ENCODE measurements around the gene CASP14.
A peak's percentile ranks its signal among the peaks of the same experiment; 100 is the strongest.
"Not testable (repeated sequence)": the region's sequence is repeated elsewhere in the genome, so short reads cannot be mapped to it uniquely, and the experiment has no call there.

The CASP14 gene

GRCh38 chr19:15048885-15049541, at the start of gene CASP14:
CASP14 (plus strand) TSS chr19:15049480; CDS start chr19:15052252, 2,772 bp downstream.
- no peak for DNase-seq
- in situ Hi-C loops (cut with MboI; ENCODE audit: low pct_unique_long_range_greater_than_20kb, low sequenced_read_pairs): no loop called here

DNA sequence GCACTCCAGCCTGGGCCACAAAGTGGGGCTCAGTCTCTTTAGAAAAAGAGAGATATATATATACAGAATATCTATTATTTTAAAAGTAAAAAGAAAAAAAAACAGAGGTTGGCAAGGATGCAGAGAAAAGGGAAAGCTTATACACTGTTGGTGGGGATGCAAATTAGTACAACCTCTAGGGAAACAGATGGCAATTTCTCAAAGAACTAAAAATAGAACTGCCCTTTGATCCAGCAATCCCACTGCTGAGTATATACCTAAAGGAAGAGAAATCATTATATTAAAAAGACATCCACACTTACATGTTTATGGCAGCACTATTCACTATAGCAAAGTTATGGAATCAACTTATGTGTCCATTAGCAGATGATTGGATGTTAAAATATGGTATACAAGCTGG, 41.0 kb upstream of the CASP14 start:
- in situ Hi-C loops (cut with MboI; ENCODE audit: low pct_unique_long_range_greater_than_20kb, low sequenced_read_pairs): no loop called here
- no peak for DNase-seq

DNA sequence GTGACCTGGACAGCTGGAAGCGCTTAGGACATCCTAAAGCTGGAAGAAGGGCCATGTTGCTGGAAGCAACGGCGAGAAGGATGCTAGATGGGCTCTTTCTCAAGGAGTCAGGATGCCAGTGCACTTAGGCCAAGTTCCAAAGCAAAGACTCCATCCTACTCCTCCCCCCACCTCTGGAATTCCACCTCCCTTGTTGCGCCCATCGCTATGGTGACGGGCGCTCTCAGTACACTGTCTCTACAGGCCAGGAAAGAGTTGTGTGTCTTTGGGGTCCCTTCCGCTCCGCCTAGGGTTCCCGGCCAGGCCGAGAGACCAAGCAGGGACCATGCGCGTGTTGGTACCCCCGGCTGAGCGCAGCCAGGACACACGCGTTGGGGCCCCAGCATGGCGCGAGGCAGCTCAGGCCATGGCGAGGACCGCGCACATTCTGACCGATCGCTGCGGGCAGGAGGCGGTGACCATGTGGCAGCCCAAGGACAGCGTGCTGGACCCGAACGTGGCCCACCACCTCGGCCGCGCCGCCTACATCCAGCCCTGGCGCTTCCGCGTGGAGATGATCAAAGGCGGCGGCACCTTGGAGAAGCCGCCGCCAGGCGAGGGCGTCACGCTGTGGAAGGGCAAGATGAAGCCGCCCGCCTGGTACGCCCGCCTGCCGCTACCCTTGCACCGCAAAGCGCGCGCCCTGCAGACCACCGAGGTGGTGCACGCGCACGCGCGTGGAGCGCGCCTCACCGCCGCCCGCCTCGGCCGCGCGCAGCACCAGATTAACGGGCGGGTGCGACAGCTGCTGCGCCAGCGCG, 38.6 kb upstream of the CASP14 start:
- DNase-seq: no peak
- in situ Hi-C loops (cut with MboI; ENCODE audit: low pct_unique_long_range_greater_than_20kb, low sequenced_read_pairs): no loop called here

DNA sequence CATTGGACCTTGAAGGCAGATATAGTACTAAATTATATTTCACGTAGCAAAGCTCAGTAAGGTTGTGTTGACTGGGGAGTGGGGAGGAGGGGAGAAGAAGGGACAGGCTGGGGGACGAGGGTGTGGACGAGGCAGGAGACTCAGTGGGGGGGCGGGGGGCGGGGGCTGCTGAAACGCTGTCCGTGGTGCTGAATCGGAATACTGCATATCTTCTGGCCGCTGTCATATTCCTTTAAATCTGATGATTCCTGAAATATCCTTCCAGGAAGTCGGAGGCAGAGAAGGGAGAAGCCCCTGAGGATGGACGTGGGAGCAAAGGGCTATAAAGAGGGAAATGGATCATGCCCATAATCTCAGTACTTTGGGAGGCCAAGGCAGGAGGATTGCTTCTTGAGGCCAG, 34.7 kb upstream of the CASP14 start:
- in situ Hi-C loops (cut with MboI; ENCODE audit: low pct_unique_long_range_greater_than_20kb, low sequenced_read_pairs): no loop called here
- peak; percentile 9 for DNase-seq

GRCh38 chr19:15015946-15016542, 33.2 kb upstream of the CASP14 start:
- DNase-seq: peak; percentile 12
- in situ Hi-C loops (cut with MboI; ENCODE audit: low pct_unique_long_range_greater_than_20kb, low sequenced_read_pairs): no loop called here

DNA sequence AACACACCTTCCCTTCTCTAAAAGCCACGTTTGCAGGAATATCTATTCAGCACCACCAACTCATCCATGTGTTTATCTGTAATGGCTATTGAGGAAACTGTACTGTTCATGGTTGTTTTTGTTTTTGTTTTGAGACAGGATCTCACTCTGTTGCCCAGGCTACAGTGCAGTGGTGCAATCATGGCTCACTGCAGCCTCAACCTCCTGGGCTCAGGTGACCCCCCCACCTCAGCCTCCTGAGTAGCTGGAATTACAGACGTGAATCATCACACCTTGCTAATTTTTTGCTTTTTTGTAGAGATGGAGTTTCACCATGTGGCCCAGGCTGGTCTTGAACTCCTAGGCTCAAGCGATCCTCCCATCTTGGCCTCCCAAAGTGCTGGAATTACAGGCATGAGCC, 30.4 kb upstream of the CASP14 start:
- DNase-seq; in situ Hi-C loops (cut with MboI; ENCODE audit: low pct_unique_long_range_greater_than_20kb, low sequenced_read_pairs): not testable (repeated sequence)

DNA sequence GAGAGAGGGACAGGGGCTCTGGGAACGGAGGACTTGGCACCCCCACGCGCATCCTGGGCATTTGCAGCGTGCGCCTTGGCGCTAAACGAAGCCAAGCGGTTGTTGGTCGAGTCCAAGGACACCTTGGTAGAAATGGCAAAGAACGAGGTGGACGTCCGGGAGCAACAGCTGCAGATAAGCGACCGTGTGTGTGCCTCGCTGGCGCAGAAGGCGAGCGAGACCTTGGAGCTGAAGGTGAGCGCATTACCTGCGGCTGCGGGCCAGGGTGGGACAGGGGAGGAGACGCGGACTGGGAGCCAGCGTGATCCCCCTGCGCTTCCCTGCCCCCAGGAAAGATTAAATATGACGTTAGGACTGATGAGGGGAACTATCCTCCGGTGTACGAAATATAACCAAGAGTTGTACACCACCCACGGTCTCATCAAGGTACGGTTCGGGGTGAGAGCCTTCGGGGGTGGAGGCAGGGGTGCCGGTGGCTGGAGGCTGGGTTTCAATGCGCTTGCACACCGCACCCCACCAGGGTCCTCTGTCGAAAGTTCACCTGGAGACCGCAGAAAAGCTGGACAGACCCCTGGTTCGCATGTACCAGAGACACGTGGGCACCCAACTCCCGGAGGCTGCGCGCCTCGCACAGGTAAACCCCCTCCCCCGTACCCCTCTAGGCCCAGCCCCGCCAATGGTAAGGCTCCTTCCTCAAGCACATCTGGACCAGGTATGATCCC, 27.8 kb upstream of the CASP14 start:
- in situ Hi-C loops (cut with MboI; ENCODE audit: low pct_unique_long_range_greater_than_20kb, low sequenced_read_pairs): no loop called here

GRCh38 chr19:15022752-15023151, 26.5 kb upstream of the CASP14 start:
- in situ Hi-C loops (cut with MboI; ENCODE audit: low pct_unique_long_range_greater_than_20kb, low sequenced_read_pairs): no loop called here
- no peak for DNase-seq

More for the DNA sequence above, 27.8 kb upstream of the CASP14 start:
- DNase-seq: no peak

DNA sequence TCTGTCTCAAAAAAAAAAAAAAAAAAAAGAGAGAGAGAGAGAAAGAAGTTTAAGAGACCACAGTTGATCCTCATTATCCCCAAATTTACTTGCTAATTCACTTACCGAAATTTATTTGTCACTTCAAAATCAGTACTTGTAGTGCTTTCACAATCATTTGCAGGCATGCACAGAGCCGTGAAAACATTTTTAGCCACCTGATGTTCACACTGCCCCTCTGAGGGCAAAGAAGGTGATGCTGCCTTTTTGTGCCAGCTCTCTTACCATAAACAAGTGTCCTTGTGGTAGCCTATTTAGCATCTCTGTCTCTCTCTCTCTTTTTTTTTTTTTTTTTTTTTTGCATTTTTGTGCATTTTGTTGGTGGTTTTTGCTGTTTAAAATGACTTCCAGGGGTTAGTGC, 24.1 kb upstream of the CASP14 start:
- DNase-seq: peak; percentile 32

DNA sequence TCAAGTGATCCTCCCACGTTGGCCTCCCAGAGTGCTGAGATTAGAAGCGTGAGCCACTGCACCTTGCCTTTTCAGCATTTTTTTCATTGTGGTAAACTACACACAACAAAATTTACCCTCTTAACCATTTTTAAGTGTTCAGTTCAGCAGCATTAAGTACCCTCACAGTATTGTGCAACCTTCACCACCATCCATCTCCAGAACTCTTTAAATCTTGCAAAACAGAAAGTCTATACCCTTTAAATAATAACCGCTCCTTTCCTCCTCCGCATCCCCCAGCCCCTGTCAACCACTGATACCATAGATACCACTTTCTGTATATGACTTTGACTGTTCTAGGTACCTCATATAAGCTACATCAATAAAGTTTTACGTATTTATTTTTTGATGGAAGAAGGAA, 20.8 kb upstream of the CASP14 start:
- peak; percentile 24 for DNase-seq
- in situ Hi-C loops (cut with MboI; ENCODE audit: low pct_unique_long_range_greater_than_20kb, low sequenced_read_pairs): no loop called here

More for the DNA sequence above, 24.1 kb upstream of the CASP14 start:
- in situ Hi-C loops (cut with MboI; ENCODE audit: low pct_unique_long_range_greater_than_20kb, low sequenced_read_pairs): no loop called here

DNA sequence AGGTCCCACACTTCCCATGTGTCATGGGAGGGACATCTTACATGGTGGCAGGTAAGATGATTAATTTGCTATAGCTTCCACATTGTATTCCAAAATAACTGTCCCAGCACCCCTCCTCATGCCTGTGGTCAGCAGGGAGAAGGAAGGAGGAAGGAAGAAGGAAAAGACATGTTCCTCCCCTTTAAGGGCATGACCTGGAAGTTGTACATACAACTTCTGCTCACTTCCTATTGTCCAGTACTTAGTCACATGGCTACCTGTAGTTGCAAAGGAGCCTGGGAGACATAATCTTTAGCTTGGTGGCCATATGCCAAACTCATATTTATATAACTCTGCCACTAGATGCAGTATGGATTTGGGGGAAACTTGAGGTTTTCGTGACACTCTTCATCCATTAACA, 17.6 kb upstream of the CASP14 start:
- no peak for DNase-seq
- in situ Hi-C loops (cut with MboI; ENCODE audit: low pct_unique_long_range_greater_than_20kb, low sequenced_read_pairs): no loop called here

- no peak for DNase-seq
- in situ Hi-C loops (cut with MboI; ENCODE audit: low pct_unique_long_range_greater_than_20kb, low sequenced_read_pairs): no loop called here
These were observed 13.4 kb upstream of the CASP14 start for GRCh38 chr19:15035795-15036311.

DNA sequence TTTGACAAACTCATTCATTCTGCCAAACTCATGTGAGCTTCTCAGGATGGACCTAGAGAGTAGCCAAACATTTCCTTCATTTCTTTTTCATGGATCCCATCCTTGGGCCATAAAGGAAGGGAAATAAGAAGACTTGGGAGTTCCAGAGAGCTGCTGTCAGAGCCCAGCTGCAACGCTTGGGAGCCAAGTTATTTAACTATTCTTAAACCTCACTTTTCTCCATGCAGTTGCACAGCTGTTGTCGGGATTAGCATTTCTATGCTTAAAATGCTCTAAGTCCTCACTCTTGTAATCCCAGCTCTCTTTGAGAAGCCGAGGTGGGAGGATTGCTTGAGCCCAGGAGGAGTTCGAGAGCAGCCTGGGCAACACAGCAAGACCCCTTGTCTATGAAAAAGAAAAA, 11.7 kb upstream of the CASP14 start:
- in situ Hi-C loops (cut with MboI; ENCODE audit: low pct_unique_long_range_greater_than_20kb, low sequenced_read_pairs): no loop called here
- no peak for DNase-seq

GRCh38 chr19:15038294-15038693, 11.0 kb upstream of the CASP14 start:
- DNase-seq: no peak
- in situ Hi-C loops (cut with MboI; ENCODE audit: low pct_unique_long_range_greater_than_20kb, low sequenced_read_pairs): no loop called here

- DNase-seq: no peak
- in situ Hi-C loops (cut with MboI; ENCODE audit: low pct_unique_long_range_greater_than_20kb, low sequenced_read_pairs): no loop called here
These were observed 7.3 kb upstream of the CASP14 start for GRCh38 chr19:15042003-15042402.

- in situ Hi-C loops (cut with MboI; ENCODE audit: low pct_unique_long_range_greater_than_20kb, low sequenced_read_pairs): no loop called here
- no peak for DNase-seq
These were observed 6.5 kb upstream of the CASP14 start for GRCh38 chr19:15042826-15043225.

- no peak for DNase-seq
- in situ Hi-C loops (cut with MboI; ENCODE audit: low pct_unique_long_range_greater_than_20kb, low sequenced_read_pairs): no loop called here
These were observed 3.8 kb upstream of the CASP14 start for GRCh38 chr19:15045506-15045905.

DNA sequence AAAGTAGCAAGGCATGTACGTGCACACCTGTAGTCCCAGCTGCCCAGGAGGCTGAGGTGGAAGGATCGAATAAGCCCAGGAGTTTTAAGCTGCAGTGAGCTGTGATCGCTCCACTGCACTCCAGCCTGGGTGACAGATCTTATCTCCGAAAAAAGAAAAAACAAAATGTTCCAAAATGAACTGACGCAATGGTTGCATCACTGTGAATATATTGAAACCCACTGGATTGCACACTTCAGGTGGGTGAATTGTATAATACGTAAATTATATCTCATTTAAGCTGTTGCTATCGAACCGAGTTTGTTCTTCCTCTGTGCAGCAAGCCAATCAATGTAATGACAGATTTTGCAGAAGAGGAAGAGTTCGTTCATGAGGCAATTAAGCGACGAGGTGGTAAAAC, 1.6 kb upstream of the CASP14 start:
- no peak for DNase-seq
- in situ Hi-C loops (cut with MboI; ENCODE audit: low pct_unique_long_range_greater_than_20kb, low sequenced_read_pairs): no loop called here

GRCh38 chr19:15048128-15048527, 1.2 kb upstream of the CASP14 start:
- in situ Hi-C loops (cut with MboI; ENCODE audit: low pct_unique_long_range_greater_than_20kb, low sequenced_read_pairs): no loop called here
- DNase-seq: no peak
